Stimulated activated CD4-positive, alpha-beta T cell treated with anti-CD3 and anti-CD28 coated beads, Interleukin-1b, Interleukin-23, amount 100 ng/mL, for 4 hours (primary cell): Measurements from ENCODE around the gene ADAP2.
"Not testable (repeated sequence)": the region's sequence is repeated elsewhere in the genome, so short reads cannot be mapped to it uniquely, and the experiment has no call there.

Experiments used
- DNase-seq, 2 donors: peaks; one replicate each; pipeline ENCODE4 v3.0.0-alpha.2; 2020; ENCODE audit warnings: low read depth in 2 of 2

Gene ADAP2

DNA sequence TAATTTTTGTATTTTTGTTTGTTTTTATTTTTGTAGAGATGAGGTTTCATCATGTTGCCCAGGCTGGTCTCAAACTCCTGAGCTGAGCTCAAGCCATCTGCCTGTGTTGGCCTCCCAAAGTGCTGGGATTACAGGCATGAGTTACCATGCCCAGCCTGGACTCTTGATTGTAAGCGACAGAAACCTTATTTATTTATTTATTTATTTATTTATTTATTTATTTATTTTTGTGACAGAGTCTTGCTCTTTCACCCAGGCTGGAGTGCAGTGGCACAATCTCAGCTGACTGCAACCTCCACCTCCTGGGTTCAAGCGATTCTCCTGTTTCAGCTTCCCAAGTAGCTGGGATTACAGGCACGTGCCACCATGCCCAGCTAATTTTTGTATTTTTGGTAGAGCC is 8.1 kb downstream of the ADAP2 start:
- DNase-seq = not testable (repeated sequence)

DNA sequence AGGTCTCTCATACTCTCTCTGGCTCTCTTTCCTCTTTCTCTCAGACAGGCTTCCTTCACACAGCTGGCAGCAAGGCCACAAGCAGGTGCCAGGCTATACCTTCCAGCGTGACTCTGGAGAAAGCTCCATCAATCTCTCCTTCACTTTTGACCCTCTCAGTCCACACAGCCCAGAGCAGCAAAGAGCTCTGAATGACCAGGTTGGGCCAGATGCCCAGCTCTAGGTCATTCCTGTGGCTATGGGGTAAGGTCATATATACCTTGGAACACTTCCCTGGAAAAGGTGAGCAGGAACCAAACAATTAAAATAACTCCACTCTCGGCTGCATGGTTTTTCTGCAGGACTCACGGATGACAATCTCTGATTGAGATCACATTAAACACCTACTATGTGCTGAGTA is 8.8 kb downstream of the ADAP2 start:
- DNase-seq = no peak

DNA sequence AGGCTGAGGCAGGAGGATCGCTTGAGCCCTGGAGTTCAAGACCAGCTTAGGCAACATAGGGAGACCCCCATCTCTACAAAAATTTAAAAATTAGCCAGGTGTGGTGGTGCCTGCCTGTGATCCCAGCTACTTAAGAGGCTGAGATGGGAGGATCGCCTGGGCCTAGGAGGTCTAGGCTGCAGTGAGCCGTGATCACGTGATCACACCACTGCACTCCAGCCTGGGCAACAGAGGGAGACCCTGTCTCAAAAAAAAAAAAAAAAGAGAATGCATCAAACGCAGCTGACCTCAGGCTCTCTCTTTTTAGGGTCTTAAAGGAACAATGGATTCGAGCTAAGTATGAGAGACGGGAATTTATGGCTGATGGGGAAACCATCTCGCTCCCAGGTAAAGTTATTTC is 9.8 kb downstream of the ADAP2 start:
- DNase-seq = not testable (repeated sequence)

DNA sequence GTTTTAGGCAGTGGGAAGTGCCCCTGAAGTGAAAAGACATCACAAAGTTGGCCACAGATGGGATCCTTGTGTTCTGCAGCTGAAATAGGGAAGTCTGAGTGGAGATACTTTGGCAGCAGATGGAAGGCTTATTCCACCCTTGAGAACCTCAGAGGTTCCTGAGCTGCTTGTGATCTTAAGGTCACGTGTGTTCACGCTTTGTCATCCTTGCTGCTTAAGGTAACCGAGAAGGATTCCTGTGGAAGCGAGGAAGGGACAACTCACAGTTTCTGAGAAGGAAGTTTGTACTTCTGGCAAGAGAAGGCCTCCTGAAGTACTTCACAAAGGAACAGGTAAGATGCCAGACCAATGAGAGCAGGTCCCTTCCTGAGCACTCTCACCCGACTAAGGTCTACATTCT is 12.2 kb downstream of the ADAP2 start:
- no peak for DNase-seq

DNA sequence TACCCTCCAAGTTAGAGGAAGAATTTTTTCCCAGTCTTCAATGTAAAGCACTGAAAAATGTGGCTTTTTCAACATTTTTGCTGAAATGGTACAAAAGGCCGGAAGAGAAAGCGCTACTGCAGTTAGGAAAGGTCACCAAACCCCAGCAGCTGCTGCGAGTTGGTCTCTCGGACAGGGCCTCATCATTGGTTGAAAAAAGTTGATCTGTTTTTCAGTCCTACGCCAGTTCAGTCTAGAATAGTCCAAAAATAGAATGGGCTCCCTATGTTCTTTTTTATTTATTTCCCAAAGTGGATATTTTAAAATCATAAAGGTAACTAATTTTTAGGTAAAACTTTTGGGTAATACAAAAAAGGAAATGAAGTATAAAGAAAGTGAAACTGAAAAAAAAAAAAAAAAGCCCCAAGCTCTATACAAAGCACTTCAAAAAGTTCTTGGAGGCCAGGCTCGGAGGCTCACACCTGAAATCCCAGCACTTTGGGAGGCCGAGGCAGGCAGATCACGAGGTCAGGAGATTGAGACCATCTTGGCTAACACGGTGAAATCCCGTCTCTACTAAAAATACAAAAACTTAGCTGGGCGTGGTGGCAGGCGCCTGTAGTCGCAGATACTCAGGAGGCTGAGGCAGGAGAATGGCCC is 17.4 kb downstream of the ADAP2 start:
- DNase-seq = no peak

DNA sequence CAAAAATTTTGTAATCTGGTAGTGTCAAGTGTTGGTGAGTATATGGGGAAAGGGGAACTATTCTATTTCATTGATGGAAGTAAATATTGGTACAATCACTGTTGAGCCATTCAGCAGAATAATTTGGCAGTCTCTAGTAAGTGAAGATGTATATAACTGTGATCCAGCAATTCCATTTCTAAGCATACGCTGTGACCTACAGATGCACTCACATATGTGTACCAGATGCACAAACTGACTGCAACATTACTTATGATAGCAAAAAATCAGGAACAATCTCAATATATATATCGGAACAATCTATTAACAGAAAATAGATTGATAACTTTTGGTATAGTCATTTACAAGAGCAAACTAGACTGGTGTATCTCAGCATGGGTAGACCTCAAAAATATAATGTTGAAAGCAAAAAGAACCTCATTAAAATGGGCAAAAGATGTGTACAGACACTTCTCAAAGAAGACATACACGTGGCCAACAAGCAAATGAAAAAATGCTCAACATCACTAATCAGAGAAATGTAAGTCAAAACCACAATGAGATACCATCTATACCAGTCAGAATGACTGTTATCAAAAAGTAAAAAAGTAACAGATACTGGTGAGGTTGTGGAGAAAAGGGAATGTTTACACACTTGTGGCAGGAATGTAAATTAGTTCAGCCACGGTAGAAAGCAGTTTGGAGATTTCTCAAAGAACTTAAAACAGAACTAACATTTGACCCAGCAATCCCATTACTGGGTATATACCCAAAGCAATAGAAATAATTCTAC is 20.7 kb downstream of the ADAP2 start:
- no peak for DNase-seq

DNA sequence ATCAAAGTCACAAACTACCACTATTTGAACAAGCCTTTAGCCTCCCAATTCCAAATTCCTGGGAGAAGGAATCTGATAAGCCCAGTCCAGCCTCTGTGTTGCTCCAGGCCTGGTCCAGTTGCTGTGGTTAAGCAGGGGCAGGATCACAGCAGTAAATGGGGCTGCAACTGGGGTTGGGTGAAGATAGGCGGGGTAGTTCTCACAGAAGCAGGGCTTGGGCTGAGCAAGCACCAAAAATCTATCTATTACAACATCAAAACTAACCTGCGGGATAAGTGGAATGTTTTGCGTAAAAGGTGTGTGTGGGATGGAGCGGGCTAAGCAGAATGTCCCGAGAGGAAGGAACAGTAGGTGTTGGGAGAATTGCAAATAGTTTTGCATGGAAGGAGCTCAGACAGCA is 26.1 kb downstream of the ADAP2 start:
- DNase-seq = no peak

DNA sequence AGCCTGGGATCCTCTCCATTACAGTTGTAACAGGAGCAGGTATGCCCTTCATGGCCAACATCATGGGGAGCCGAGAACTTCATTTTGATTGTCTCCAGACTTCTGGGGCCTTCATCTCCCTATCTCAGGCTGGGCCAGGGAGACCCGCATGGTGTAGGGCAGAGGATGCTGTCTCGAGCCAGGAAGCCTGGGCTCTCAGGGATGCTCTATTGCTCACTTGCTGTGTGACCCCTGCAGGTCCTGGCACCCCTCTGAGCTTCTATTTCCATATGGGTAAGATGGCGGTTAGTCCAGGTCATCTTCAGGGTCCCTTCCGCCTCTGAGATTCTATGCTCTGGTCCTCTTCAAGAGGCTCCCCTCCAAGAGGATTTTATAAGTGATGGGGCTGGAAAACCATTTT is 28.4 kb downstream of the ADAP2 start:
- no peak for DNase-seq

DNA sequence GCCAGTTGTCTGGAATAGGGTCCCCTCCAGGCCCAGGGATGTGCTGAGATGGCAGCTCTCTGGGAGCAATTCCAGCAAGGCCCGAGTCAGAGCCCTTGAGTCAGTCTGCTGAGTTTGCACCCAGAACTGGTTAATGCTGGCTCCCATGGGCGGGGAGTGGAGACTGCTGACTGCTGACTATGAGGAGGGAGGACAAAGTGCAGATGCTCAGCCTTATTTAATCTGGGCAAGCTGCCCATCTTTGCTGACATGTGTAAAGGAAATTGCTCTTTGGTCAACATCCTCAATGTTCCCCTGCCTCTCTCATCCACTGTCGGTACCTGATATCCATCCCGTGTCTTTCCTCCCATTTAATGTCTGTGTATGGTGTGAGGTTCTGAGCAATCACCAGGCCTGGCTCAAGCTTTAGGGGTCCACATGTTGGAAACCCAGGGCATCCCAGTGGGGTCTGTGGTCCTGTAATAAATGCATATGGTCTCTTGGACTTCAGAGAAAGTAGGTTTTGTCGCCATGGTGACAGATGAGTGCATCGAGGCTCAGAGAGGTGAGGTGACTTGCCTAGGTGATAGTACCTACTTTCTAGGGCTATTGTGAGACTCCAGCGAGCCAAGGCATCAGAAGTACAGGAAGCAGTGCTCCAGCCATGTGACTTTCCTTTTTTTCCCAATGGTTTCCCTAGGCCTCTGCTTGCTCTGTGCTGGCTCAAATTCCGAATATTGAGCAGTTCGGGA is 29.1 kb downstream of the ADAP2 start:
- DNase-seq = no peak

DNA sequence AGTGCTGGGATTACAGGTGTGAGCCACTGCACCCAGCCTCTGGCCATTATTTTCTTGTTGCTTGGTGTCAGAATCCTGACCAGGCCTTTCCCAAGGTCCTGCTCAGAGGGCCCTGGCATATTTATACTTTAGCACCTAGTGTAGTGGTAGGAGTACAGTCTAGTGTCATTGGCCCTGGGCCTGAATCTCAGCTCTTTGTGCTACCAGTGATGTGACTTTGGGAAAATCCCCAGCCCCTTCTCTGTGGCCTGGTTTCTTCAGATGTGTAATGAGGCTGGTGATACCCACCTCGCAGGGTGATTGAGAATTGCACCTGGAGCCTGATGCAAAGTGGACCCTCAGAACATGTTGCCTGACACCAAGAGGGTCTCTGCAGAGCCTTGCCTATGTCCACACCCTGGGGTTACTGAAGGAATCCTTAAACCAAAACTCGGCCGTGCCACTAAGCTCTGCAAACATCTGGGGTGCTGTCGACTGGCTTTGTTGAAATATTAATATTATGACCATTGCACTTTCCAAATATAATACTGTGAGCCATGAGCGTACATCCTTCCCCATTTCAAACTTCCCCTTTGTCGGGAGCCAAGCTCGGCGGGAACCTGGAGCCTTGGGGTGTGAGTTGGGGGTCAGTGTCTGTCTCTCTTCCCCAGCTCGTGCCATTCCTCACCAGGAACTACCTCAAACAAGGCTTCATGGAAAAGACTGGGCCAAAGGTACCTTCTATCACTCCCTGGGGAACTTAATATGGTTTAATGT is 31.1 kb downstream of the ADAP2 start:
- no peak for DNase-seq

DNA sequence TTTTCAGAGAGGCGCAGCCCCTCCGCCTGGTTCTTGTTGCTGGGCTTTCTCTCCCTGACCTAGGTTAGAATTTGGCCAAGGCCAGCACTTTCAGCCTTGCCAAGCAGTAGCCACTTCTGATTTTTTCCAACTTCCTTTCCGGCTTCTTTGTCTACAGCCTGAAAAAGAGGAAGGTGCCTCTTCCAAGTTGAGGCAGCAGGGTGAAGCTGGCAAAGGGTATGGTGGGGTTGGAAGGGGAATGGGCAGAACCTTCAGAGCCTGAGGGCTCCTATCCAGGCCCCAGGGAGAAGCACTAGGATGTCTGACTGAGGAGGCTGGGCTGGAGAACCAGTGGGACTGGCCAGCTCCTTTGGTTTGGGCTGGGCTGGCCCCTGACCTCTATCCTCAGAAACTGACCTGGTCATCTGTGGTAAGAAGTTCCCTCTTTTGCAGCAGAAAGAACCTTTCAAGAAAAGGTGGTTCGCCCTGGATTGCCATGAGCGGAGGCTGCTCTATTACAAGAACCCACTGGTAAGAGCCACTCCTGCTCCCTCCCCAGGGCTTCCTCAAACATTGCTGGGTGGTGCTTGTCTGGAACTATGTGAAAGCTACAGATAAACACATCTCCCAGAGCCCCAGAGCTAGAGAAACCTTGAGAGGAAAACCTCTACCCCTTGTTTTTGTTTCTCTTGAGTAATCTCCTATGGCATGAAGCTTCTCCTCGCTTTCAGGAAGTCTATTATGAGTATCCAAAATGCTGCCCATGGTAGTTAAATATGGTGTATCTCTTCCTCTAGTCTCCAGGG is 32.5 kb downstream of the ADAP2 start:
- no peak for DNase-seq

DNA sequence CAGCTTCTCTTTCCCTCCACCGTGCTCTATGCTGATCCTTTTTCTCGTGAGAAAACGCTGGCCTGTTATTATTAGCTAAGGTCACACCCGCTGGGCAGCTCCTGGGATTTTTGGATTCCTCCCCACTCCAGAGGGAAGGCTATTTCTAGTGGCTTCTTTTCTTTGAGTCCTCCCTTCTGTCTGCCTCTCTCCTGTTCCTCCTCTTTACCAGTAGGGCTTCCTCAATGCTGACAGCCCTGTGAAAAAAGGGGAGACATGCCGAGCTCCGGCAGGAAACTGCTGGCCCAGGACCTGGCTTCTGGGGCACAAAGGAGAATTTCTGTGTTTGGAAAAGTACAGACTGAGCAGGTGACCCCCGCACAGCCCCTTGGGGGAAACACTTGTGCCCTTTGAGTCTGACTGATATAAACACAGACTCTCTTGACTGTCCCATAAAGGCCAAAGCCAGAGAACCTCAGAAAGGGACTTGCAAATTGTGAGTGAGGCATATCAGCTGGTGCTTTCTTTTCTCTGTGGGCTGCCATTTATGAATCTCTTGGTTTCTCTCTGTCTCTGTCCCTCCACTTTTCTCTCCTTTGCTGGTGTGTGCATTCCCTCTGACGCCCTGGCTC is 35.1 kb downstream of the ADAP2 start:
- DNase-seq = no peak

DNA sequence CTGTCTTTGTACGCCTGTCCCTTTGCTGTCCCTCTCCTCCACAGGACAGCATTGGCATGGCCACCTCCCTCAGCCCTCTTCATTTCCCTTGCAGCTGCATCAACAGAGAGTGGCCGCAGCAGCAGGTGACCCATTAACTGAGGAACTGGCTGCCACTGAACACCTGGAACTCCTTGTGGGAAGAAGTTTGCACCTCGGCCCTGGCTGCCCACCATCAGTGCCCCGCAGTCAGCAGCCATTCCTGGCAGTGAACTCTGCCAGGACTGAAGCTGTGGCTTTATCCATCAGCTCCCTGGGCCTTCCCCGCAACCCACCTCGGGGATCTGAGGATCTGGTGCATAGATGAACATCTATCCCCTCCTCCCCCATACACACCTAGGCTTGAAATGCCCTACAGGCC is 36.0 kb downstream of the ADAP2 start:
- no peak for DNase-seq

DNA sequence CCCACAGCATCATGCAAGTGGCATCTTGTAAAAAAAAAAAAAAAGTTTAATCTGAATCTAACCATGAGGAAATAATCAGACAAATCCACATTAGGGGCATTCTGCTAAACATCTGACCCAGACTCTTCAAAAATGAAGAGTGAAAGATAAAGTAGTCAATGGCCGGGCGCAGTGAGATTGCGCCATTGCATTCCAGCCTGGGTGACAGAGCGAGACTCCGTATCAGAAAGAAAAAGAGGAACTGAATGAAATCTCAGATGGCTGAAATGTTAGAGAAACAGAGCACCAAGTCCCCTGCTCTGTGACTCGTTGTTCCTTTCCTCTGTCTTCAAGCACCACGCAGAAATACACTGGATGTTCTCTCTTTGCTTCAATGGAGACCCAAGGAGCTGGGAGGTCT is 36.4 kb downstream of the ADAP2 start:
- no peak for DNase-seq

DNA sequence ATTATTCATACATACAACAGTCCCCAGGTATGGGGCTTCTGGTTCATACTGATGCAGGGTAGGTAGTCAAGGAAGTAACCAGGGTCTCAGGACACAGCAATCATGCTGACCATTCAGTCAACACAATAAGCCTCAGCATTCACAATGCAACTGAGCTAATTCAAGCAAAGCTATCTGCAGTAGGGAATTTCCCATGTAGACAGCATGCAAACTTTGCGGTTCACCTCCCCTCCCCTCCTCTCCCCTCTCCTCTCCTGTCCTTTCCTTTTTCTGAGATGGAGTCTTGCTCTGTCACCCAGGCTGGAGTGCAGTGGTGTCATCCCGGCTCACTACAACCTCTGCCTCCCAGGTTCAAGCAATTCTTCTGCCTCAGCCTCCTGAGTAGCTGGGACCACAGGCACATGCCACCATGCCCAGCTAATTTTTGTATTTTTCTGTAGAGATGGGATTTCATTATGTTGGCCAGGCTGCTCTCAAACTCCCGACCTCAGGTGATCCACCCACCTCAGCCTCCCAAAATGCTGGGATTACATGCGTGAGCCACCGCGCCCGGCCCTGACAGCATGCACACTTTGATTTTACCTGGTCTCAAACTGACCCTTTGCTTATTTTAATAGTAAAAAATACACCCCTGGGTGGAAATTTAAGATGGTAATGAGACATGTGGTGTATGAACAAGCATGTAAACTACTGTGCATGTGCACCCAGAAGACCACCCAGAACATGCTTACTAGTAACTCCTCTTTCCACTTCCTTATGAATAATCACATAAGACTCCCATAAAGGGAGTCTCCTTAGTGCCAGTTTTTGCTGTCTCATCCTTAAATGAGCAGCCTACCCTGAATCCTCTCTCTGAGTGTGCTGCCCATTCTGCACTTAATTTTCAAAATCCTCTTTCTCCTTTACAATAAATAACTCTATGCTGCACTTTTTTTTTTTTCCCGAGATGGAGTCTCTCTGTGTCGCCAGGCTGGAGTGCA is 39.8 kb downstream of the ADAP2 start:
- no peak for DNase-seq

DNA sequence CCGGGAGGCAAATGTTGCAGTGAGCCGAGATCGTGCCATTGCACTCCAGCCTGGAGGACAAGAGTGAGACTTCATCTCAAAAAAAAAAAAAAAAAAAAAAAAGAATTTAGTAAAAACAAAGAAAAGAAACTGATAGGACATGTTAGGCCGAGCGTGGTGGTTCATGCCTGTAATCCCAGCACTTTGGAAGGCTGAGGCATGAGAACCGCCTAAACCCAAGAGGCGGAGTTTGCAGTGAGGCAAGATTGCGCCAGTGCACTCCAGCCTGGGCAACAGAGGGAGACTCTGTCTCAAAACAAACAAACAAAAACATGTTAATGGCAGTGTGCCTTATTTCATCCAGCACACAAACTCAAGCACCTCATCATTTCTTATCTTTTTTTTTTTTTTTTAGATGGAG is 42.6 kb downstream of the ADAP2 start:
- not testable (repeated sequence) for DNase-seq

DNA sequence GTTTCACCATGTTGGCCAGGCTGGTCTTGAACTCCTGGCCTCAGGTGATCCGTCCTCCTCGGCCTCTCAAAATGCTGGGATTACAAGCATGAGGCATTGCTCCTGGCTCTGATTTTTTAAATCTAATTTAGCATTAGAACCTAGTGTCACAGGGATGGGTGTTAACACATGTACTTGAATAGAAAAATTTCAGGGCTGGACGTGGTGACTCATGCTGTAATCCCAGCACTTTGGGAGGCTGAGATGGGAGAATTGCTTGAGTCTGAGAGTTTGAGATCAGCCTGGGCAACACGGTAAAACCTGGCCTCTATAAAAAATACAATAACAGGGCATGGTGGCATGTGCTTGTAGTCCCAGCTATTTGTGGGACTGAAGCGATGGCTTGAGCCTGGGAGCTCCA is 43.1 kb downstream of the ADAP2 start:
- DNase-seq = no peak

DNA sequence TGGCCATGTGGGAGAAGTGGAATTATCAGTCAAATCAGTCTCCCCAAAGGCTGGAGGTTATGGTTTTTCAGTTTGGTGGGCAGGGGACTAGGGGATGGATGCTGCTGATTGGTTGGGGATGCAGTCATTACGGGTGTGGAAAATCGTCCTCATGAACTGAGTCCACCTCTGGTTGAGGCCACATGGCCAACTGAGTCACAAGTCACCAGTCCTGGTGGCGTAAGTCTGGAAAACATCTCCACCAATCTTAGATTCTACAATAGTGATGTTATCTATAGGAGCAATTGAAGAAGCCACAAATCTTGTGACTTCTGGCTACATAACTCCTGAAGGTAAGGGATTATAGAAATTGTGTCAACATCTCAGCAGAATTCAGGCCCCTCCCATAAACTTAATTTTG is 43.9 kb downstream of the ADAP2 start:
- no peak for DNase-seq

DNA sequence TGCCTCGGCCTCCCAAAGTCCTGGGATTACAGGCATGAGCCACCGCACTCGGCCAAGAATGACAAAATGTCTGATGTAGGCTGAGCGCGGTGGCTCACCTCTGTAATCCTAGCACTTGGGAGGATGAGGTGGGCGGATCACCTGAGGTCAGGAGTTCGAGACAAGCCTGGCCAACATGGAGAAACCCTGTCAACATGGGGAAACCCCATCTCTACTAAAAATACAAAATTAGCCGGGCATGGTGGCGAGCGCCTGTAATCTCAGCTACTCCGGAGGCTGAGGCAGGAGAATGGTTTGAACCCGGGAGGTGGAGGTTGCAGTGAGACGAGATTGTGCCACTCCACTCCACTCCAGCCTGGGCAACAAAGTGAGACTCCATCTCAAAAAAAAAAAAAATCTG is 46.2 kb downstream of the ADAP2 start:
- DNase-seq = not testable (repeated sequence)
